Hematopoietic multipotent progenitor cell (in vitro differentiated cells): ENCODE results near the gene UHRF1. TPM values are rescaled to one million over a fixed set of nuclear protein-coding genes. Genes with fewer than 3 reads are reported as not detected.
A peak's percentile ranks its signal among the peaks of the same experiment; 100 is the strongest.
"Not testable (repeated sequence)": the region's sequence is repeated elsewhere in the genome, so short reads cannot be mapped to it uniquely, and the experiment has no call there.

Experiments used
- DNase-seq, 3 donors: peaks; one replicate each; pipeline ENCODE4 v3.0.0-alpha.2; 2011 to 2015; ENCODE audit warnings: low read depth in 2 of 3, low spot score in 2 of 3
- total RNA-seq: library from RNA; depleted of rRNA; stranded (reverse); fragments of >200 nt; gene quantifications from one replicate; pipeline ENCODE4 v1.2.3, GENCODE V29; 2012

The UHRF1 gene
- 51.4 TPM for total RNA-seq

DNA sequence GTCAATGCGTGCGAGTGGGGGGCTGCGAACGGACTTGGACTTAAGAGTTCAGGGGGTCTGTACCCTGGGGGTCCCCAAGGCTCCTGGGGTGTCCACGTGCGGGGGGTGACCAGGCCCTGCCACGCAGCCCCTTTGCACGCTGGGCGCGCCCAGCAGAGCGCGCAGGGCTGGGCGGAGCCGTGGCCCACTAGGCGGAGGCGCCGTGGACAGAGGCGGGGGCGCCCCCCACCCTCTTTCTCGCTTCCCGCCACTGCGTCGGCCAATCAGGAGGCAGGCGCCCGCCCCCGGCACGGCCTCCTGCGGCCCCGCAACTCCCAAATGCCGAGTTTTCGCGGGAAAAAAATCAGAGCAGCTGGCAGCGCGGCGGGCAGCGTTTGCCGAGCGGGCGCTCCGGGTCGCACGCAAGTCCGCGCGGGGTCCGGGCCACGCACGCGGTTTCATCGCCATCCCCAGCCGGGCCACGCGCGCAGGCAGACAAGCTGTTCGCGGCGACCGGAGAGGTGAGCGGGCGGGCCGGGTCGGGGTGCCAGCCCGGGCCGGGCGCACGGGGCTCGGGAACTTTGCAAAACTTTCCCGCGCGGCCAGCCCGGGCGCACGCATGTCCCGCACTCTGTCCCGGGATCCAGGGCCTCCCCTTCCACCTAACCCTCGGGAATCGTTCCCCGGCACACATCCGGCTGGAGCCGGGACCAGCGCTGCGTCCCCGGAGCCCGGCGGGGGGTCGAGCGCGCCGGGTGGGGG is at the start of gene UHRF1:
Gene UHRF1 (plus strand): TSS at position 346 of the 741 bp plus-strand sequence. CDS start 1,385 bp downstream, outside the sequence.
- no peak for DNase-seq

- DNase-seq: no peak
Measured at GRCh38 chr19:4859697-4860096, 49.6 kb upstream of the UHRF1 start.

GRCh38 chr19:4861147-4861546 is 48.2 kb upstream of the UHRF1 start:
- no peak for DNase-seq

DNA sequence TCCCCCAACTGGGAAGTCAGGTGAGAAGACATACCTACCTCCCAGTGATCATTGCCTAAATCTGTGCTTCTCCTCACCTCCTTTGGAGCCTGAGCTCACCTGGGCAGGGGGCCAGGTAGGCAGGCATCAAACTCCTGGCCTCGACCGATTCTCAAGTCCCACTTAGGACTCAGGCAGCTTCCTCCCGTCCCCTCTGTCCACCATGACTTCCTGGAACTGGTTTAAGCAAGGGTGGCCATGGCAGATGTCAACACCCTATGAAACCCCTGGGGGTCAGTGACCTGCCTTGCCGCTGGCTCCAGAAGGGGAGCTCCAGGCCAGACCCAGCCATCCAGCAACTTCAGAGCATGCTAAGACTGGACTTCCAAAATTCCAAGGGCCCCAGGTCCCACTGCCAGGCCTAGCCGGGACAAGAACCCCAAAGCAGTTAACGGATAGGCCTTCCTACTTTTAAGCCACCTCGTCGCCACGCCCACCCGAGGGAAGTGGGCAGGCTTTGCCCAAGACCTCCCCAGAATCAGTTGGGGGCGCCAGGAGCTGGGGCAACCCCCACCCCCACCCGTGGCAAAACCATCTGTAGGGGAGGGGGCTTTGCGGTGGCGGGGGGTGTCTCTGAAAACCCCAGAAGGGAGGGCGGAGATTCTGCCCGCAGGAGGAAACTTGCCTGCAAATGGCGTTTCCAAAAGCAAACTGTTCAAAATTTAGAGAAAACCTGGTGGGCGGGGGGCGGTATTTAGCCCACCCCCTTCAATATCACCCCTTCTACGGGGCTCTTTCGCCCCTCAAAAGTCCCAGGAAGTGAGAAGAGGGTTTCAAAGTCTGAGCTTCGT is 42.5 kb upstream of the UHRF1 start:
- DNase-seq: peak in 2 of 3 donors; percentile 89 to 90

DNA sequence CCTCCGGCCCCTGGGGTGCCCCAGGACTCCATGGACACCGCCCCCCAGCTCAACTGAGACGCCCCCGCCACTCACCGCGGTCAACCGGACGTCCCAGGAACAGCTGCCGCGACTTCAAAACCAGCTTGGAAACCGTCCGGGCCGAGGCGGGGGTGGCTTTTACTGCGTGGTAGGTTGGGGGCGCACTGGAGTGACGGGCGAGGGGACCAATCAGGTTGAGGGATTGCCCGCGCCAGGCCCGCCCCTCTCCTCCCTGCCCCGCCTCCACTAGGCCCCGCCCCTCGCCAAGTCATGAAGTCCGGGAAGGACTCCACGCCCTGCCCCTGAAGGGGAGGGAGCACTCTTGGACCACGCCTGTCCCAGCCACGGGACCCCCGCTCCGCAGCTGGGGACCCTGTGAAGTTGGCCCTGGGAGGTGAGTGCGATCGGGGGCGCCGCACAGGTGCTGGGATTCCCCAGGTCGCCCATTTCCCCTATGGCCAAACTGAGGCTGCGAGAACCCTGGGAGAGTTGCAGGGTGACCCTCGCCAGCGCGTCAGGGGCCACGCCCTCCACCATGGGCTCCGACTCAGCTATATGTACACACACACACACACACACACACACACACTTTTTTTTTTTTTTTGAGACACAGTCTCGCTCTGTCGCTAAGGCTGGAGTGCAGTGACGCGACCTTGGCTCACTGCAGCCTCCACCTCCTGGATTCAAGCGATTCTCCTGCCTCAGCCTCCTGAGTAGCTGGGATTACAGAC is 41.6 kb upstream of the UHRF1 start, which contains the start of gene PLIN3:
Gene PLIN3 (minus strand): TSS at position 134 of the 752 bp plus-strand sequence. CDS start 6,273 bp downstream, outside the sequence.
- DNase-seq: peak; percentile 72 to 96 (median 95)

- no peak for DNase-seq
Measured at GRCh38 chr19:4868286-4868834, 40.9 kb upstream of the UHRF1 start.

DNA sequence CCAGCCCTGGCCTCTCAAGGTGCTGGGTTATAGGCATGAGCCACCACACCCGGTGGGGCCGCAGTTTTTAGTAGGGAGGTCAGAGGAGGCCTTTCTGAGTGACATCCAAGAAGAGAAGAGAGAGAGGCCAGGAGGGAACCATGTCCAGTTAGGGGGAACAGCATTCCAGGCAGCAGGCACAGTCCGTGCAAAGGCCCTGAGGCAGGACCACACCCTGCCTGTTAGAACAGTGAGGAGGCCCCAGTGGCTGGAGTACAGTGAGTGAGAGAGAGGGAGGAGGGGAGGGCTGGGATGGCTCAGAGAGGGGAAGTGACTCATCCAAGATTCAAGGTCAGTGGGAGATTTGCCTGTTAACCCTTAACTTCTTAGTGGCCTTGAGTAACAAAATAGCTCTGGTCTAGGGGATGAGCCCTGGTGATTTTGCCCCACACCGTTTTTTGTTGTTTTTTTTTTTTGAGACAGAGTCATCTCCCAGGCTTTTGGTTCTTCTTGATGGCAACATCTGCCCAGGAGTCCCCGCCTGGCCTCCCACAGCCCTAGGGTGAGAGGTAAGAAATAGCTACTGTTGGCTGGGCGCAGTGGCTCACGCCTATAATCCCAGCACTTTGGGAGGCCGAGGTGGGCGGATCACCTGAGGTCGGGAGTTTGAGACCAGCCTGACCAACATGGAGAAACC is 39.1 kb upstream of the UHRF1 start:
- DNase-seq: peak in 2 of 3 donors; percentile 51 to 63

GRCh38 chr19:4871711-4872110 is 37.6 kb upstream of the UHRF1 start:
- DNase-seq: no peak

DNA sequence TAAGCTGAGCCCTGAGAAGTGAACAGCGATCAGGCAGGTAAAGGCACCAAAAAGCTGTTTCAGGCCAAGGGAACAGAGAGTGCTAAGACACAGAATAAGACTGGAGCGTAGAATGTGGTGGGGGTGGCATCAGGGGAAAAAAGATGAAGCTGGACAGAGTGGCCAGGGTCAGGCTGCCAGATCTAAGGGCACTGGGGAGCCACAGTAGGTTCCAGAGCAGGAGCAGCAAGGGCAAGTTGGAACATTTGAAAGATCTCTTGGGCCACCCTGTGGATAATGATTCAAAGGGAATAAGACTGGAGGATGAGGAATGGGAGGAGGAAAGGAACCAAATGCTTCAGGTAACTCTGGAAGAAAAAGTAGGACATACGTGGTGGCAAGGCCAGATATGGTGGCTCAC is 35.4 kb upstream of the UHRF1 start:
- no peak for DNase-seq

DNA sequence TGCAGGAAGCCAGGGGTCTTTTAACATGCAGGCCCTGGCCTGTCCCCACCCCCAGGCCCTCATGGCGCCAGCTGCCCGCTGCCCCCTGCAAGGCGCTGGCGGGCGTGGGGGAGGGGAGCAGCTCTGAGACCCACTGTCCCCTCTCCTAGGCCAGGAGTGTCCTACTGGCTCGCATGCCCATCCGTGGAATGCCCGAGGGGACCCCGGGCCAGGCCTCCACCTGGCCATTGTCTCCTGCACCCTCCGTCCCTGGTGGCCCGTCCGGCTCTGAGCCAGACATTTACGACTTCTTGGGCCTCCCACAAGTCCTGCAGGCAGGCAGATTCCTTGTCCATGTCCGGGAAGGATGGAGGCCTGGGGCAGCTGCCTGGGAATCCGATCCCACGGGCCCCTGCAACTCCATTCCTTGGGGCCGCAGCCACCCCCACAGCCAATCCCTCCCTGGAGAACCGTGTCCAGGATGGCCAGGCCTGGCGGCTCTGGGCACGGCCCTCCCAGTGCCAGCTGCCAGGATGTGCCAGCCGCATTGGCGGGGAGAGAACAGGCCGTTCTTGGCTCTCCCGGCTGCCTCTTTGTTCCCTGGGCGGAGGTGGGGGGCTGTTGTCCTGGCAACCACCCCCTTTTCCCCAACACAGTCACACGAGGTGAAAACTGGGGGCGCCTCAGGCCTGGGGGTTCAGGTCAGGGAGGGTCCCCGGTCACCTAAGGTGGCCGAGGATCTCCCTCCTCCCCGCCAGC is 31.4 kb upstream of the UHRF1 start:
- peak in 1 of 3 donors; percentile 29 for DNase-seq

DNA sequence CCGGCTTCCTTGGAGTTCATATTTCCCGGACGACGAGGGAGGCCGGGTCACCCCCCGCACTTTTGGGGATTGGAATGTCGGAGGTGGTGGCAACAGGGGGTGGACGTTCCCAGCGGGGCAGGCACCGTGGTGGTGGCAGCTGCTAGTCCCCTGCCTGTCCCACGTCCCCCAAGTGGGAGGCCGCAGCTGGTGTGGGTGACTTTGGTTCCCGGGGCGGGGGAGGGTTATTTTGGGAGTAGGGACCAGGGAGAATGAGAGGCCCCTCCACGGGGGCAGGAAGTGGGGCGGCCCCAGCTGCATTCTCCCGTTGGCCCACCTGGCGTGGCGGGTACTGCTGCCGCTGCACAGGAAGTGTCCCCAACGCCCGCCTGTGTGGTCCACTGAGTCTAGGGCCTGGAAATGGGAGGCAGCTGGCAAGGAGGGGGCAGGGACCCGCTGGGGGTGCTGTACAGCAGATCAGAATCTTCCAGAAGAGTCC is 30.8 kb upstream of the UHRF1 start:
- DNase-seq: peak in 2 of 3 donors; percentile 16 to 52

DNA sequence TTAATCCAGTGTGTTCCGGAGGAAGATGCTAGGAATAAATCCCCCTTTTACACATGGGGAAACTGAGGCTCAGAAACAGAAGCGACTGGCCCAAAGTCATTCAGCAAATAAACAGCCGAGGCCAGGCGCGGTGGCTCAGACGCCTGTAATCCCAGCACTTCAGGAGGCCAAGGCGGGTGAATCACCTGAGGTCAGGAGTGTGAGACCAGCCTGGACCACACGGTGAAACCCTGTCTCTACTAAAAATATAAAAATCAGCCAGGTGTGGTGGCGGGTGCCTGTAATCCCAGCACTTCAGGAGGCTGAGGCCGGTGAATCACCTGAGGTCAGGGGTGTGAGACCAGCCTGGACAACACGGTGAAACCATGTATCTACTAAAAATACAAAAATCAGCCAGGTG is 30.3 kb upstream of the UHRF1 start:
- no peak for DNase-seq

DNA sequence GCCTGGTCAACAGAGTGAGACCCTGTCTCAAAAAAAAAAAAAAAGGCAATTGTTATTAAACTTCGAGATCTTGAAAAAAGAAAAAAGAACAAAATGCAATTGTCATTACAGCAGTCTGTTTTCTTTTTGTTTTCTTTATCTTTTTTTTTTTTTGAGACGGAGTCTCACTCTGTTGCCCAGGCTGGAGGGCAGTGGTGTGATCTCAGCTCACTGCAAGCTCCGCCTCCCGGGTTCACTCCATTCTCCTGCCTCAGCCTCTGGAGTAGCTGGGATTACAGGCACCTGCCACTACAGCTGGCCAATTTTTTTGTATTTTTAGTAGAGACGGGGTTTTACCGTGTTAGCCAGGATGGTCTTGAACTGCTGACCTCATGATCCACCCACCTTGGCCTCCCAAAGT is 26.4 kb upstream of the UHRF1 start:
- not testable (repeated sequence) for DNase-seq

GRCh38 chr19:4884993-4885392 is 24.3 kb upstream of the UHRF1 start:
- not testable (repeated sequence) for DNase-seq

GRCh38 chr19:4887803-4888202 is 21.5 kb upstream of the UHRF1 start:
- not testable (repeated sequence) for DNase-seq

GRCh38 chr19:4889034-4889815 is 20.1 kb upstream of the UHRF1 start:
- DNase-seq: no peak

DNA sequence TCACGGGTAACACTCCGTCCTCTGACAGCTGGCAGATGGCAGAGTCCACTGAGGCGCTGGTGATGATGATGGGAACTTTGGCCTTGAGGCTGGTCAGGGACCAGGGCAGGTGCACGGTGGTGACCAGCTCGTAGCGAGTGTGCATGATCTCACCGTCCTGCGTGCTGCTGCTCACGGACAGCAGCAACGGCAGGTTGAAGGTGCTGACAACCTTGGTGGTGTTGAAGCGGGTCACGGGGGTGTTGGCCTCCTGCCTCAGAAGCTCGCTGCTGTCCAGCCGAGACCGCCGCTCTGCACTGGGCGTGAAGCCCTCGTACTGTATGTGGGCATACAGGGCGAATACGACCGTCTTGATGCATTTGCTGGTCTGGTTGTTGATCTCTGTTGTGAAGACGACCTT is 18.2 kb upstream of the UHRF1 start:
- DNase-seq: no peak

DNA sequence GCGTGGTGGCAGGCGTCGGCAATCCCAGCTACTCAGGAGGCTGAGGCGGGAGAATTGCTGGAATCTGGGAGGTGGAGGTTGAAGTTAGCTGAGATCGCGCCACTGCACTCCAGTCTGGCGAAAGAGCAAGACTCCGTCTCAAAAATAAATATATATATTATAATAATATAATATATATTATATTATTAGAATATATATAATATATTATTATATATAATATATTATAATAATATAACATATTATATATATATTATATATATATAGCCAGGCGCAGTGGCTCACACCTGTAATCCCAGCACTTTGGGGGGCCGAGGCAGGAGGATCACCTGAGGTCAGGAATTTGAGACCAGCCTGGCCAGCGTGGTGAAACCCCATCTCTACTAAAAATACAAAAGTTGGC is 16.3 kb upstream of the UHRF1 start:
- DNase-seq: not testable (repeated sequence)
